ENCODE data around the gene BIN1.
"Not testable (repeated sequence)": the region's sequence is repeated elsewhere in the genome, so short reads cannot be mapped to it uniquely, and the experiment has no call there.

The BIN1 gene

DNA sequence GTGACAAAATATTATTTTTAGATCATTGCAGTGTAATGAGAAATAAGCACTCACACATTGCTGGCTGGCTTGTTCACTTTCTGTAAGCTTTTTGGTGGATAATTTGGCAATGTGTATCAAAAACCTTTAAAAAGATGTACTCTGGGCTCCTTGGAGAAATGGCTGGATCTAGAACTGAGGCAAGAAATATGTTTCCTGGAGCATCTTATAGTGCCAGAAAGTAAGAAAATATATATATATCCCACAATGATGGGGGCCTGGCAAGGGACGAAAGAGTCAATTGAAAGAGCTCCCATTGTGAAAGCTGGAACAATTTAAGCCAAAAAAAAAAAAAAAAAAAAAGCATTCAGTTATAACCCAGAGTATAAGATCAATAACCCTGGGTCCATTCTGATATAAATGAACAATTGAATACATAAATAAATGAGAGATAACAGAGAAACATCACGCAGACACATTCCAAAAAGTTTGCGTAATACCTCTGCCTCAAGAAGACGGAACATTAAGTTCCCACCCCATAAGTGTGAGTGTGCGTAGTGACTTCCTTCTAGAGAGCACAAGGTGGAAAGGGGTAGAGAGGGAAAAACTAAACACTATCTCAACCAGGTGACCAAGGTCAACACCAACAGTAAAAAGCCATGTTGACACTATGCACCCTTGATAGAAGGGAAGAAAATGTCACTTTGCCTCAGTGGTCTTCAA, 77.5 kb downstream of the BIN1 start:
- no peak for DNase-seq (ENCODE audit: low read depth in 1 of 2, low spot score in 1 of 2)

DNA sequence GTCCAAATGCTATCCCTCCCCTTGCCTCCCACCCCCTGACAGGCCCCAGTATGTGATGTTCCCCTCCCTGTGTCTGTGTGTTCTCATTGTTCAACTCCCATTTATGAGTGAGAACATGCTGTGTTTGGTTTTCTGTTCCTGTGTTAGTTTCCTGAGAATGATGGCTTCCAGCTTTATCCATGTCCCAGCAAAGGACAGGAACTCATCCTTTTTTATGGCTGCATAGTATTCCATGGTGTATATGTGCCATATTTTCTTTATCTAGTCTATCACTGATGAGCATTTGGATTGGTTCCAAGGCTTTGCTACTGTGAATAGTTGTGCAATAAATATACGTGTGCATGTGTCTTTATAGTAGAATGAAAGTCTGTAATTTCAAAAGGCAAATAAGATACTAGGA, 78.2 kb downstream of the BIN1 start:
- not testable (repeated sequence) for DNase-seq (ENCODE audit: low read depth in 1 of 2, low spot score in 1 of 2)

DNA sequence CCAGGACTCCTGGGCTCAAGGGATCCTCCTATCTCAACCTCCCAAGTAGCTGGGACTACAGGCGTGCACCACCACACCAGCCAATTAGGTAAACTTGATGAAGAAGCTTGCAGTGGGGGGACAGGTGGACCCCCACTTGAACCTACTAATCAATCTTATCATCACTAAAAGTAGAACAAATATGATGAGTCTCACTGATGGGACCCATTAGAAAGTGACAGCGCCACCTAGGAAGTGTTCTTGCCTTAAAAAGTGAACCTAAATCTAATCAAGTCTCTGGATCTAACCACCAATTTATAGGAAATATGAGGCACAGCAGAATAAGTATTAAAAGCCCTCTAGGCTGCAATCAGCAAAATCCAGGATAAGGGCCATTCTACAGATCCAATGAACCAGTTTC, 79.2 kb downstream of the BIN1 start:
- DNase-seq (ENCODE audit: low read depth in 1 of 2, low spot score in 1 of 2), result no peak

DNA sequence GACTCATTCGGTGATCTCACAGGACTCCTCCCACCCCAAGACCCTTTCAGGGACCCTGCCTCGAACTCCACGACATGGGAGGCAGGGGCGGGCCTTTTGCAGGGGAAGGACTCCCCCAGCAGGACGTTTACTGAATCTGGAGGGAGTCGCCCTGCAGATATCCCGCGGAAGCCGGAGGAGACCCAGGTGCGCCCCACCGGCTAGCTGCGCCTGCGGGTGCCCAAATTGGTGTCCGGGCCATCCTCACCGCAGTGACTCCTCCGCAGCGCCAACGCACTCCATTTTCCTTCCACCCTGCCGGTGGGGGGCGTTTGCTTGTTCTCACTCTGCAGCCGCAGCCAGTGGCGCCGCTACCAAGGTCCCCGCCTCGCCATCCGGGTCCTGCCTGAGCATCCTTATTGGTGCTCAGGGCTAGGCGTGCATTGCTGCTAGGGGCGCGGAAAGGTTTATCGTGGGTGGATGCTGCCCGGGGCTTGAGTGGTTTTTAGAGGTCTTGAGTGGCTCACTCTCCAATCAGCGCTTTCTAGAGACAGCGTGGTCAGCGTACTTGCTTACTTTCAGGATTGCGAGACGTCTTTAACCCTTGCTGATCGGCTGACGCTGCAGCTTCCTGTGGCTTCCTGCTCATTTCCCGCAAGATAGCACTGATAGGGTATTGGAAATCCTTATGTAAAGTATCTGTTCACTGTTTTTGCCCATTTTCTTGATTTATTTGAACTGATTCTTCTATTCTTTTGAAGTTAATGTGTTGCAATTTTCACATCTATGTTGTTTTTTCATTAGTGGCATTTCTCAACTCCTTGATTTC, 81.4 kb downstream of the BIN1 start:
- peak; percentile 24 to 62 for DNase-seq (ENCODE audit: low read depth in 1 of 2, low spot score in 1 of 2)

DNA sequence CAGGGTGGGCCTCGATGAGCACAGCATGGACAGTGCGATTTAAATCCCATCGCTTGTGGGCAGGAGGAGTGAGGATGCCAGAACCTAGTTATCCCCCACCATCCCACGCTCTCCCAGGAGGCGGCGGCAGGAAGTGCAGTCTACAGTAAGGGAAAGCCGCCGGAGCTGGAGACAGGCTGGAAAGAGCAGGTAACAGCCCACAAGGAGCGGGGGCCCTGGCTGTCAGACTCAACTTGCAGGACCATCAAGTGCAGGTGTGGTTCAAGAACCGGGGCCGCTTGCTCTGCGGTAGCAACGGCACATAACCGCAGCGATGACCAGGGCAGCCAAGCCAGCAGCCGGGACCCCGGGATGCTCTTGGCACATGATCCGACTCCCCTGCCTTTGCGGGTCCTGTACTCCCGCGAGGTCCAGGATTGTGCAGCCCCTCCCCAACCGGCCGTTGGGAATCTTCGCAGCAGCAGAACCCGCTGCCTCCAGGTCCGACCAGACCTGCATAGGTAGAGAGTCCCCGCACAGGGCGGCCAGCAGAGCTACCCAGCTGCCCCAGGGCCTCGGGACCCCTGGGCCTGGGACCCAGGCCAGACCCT, 82.1 kb downstream of the BIN1 start:
- DNase-seq (ENCODE audit: low read depth in 1 of 2, low spot score in 1 of 2), result no peak

DNA sequence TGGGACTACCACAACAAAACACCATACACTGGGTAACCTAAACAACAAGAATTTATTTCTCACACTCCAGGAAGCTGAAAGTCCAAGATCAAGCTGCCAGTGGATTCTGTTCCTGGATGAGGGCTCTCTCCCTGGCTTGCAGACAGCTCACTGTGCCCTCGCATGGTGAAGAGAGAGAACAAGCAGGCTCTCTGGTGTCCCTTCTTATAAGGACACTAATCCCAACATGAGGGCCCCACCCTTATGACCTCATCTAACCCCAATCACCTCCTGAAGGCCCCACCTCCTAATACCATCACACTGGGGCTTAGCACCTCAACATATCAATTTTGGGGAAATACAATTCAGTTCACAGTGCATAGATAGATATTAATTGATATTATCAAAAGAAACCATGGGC, 83.5 kb downstream of the BIN1 start:
- no peak for DNase-seq (ENCODE audit: low read depth in 1 of 2, low spot score in 1 of 2)

DNA sequence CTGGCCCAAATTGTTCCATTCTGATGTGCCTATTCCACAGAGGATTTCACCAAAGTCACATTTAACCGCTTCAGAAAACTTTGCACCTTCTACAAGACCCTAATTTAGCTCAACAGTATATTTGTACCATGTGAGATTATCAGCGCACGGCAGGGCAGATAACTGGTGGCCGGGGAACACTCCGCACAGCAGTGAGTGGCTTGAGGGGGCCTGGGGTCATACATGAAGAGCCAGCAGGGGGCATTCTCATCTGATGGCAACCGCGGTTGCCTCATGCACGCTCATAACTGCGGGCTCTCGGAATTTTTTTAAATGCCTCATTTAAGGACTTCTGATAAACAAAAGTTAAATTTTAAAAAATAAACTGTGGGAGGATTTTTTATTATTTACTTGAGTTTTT, 84.1 kb downstream of the BIN1 start:
- DNase-seq (ENCODE audit: low read depth in 1 of 2, low spot score in 1 of 2), result no peak

DNA sequence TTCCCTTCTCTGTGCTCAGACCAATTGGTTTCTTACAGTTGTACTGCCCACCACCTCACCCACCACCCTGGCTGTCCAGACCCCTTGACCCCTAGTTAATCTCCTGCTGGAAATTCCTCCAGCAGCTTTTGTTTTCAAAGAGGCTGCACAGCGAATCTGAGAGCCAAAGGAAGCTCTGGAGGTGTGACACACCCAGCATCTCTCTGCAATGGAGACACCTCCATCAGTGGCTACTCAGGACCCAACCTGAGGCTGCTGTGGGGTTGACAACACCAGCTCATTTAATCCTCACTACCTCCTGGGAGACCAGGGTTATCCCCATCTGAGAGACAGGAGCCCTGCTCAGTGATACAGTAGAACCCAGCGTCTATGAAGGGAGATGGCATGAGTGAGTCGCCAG, 86.4 kb downstream of the BIN1 start:
- DNase-seq (ENCODE audit: low read depth in 1 of 2, low spot score in 1 of 2), result no peak

DNA sequence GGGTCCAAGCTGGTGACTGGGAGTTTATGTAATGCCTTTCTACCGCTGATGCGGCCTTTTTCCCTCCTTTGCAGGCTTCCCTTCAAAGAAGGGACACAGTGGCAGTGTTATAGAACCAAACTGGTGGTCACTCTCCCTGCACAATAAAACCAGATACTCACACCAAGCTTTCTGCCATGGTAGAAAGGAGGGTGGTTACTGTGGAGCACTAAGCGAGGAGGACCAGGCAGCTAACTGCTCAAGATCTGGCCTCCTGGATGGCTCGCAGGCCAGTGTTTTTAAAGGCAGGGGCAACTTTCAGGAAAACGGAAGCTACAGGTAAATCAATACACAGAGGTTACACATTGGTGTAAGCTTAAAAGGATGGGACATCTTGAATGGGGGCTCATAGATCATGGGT, 89.4 kb downstream of the BIN1 start:
- no peak for DNase-seq (ENCODE audit: low read depth in 1 of 2, low spot score in 1 of 2)

DNA sequence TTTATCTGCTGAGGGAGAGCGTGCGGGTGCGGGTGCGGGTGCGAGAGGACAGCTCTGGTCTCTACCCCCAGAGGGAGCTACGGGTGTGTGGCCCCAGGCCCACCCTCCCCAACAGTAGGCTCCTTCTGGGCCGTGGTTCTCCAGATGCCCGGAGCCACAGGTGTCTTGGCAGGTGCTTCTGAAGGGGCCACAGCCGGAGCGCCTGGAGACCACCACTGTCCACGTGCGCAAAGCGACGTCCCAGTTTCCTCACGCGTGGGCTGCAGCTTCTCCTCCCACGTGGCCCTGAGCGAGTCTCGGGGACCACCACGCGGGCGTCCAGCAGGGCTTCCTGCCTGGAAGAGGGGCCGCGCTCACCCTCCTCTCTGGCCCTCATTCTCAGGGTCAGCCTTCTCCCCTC, 90.6 kb downstream of the BIN1 start:
- no peak for DNase-seq (ENCODE audit: low read depth in 1 of 2, low spot score in 1 of 2)

DNA sequence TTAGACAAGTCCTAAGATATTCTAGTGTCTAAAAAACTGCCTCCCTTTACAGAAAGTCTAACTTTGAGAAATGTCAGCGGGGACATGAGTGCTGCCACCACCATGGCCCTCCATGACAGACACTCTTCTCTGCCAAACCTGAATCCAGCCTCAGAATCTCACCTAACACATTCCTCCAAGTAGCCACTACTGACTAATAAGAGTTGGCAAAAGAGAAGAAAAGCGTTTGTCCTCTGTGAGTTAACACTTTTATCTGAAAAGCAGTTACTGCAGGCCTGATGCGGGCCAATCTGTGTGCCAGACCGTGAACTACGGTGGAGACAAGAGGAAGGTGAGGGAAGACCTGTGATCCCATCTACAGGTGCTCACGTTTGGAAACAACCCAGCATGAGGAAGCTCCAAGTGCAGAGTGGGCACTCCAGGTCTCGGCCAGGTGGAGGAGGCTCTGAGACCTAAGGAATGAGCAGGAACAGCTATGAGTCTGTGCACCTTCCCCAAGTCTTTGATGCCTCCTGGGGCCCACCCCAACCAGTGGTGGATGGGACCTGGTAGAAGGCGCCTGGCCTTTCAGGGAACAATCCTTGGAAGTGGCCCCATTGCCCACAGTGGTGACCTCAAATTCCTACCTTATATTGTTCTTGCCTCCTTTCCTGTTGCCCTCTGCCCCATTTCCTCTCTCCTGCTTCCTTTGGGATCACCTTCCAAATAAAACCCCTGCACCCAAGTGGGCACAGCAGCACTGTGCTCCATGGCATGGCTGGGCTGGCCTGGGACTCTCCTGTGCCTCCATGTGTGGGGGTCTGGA, 91.6 kb downstream of the BIN1 start:
- no peak for DNase-seq (ENCODE audit: low read depth in 1 of 2, low spot score in 1 of 2)

DNA sequence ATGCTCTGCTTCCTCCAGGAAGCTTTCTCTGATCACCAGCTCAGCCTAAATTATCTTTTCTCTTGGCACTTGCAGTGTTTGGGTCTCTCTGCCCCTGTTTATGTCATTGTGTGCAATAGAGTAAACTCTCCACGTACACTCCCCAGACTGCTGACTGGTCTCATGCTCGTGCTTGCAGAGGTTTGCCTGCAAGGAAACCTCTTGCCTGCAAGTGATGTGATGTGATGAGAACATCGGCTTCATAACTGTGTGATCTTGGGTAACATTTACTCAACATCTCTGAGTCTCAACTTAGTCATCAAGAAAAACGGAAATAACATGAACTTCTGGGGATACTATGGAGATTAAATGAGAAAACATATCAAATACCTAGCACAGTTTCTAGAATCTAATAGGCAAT, 92.3 kb downstream of the BIN1 start:
- DNase-seq (ENCODE audit: low read depth in 1 of 2, low spot score in 1 of 2), result no peak

DNA sequence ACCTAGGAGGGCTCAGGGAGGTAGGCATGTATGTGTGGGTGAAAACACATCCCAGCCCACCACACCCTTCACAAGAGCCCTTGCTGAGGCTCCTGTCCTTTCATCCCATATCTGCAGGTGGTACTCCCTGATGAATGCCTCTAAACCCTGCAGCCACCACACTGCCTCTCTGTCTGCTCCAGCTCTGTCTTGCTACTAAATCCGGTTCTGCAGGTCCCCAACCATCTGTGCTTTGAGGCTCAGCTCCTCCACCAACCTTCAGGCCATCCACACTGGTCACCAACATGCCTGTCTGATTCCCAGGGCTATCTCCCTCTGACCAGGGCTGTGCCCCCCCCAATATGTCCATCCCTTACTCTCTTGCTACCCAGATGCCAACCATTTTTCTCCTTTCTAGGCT, 92.7 kb downstream of the BIN1 start:
- DNase-seq (ENCODE audit: low read depth in 1 of 2, low spot score in 1 of 2), result no peak

DNA sequence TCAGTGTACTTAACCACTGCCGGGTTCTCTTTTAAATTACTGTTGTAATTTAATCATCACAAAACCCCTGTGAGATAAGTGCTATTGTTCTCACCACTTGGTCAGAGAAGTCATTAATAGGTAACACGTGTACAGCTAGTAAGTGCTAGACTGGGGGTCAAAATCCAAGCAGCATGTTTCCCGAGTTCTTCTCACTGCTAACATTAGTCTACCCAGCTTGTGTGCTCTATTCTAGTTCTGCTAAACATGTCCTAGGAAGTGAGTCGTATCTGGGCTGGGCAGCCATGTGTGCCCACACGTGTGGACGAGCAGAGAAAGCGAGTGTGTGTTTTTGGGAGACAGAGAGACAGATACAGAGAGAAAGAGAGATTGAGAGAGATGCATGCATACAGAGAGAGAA, 94.1 kb downstream of the BIN1 start:
- no peak for DNase-seq (ENCODE audit: low read depth in 1 of 2, low spot score in 1 of 2)

DNA sequence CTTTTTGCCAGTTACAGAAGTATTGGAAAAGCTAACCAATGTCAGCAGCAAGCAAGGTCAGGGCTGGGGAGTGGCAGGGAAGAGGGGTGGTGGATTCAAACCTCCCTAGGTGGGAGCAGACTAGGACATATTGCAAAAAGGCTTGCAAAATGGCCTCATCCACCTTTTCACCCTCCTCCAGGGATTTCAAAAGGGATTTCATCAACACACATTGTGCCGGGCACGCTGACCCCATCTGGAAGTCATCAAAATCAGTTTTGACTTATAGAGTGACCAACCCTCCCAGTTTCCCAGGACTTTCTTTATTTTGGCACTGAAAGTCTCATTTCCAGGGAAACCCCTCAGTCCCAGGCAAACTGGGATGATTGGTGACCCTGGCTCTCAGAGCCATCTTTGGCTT, 94.7 kb downstream of the BIN1 start:
- no peak for DNase-seq (ENCODE audit: low read depth in 1 of 2, low spot score in 1 of 2)

DNA sequence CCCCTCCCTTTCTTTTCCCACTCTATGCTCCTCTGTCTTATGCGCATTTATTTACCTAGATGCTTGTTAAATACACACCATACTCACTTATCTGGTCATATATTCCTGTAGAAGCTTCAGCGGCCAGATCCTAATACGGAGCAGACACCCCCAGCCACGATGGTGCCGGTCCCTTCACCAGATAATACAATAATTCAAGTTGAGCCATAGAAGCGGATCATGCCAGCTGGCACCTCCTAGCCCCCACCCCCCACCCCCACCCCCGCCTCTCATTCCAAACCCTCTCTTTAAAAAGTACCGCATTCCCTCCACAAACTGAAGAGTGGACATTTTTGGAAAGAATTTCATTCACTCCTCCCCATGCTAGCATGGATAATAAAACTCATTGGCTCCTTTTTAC, 95.2 kb downstream of the BIN1 start:
- no peak for DNase-seq (ENCODE audit: low read depth in 1 of 2, low spot score in 1 of 2)

DNA sequence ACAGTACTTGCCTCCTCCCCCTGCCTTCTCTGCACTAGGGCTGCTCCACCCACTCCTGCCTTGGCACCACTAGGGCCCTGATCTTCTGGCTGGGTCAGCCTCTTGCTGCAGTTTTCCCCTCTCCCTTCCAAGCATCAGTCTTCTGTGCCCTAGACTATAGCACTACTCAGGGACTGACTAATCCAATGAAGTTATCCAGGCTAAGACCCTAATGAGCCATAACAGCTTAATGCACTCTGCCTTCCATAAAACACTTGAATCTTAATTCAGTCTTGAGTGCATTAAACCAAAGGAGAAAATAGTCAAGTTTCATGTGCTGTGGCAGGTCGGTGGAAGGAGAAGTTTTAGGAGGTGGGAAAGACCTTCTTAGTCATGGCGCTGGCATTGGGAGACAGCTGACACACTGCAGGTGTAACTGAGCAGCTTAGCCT, 95.7 kb downstream of the BIN1 start:
- DNase-seq (ENCODE audit: low read depth in 1 of 2, low spot score in 1 of 2), result no peak

DNA sequence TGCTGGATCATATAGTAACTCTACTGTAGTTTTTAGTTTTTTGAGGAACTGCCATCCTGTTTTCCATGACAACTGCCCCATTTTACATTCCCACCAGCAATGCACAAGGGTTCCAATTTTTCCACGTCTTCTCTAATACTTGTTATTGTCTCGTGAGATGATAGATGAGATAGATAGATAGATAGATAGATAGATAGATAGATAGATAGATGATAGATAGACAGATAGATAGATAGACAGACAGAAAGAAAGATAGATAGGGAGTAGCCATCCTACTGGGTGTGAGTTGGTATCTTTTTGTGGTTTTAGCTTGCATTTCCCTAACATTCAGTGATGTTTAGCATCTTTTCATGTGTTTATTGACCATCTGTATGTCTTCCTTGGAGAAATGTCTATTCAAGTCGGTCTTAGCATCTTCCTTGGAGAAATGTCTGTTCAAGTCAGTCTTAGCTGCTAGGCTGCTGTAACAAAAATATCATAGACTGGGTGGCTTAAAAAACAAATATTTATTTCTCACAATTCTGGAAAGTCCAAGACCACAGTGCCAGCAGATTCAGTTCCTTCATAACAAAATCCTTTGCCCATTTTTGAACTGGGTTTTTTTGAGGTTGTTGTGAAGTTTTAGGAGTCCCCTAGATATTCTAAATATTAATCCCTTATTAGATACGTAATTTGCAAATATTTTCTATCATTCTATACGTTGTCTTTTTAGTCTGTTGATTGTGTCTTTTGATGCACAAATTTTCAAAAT, 98.5 kb downstream of the BIN1 start:
- no peak for DNase-seq (ENCODE audit: low read depth in 1 of 2, low spot score in 1 of 2)

DNA sequence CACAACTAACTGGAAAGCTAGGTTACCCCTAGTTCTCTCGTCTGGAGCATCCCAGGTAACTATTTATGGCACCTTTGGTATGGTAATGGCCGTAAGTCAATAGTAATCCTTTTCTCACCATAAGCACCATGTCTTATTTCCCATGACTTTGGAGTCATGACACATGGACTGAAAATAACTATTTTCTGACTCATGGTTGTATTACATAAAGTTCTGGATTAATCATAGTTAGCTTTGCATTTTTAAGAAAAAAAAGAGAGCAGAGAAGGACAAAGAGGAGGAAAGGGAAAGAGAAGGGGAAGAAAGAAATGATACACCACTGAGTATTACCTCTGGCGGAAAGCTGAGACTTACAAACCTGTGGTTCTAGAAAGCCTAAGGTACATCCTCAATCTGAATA, 99.3 kb downstream of the BIN1 start:
- DNase-seq (ENCODE audit: low read depth in 1 of 2, low spot score in 1 of 2), result no peak

DNA sequence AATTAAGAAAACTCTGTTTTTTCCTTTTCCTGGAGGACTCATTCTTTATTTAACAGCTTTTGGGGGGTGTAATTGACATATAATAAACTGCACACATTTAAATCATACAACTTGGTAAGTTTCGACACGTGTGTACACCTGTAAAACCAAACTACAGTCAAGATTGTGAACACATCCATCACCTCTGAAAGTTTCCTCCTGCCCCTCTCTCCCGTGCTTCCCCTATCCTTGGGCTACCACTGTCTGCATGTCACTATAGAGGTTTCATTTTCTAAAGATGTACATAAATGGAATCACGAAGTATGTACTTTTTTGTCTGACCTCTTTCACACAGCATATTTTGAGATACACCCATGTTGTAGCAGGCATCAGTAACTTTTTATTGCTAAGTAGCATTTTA, 100.0 kb downstream of the BIN1 start:
- DNase-seq (ENCODE audit: low read depth in 1 of 2, low spot score in 1 of 2), result no peak

Measured in activated CD4-positive, alpha-beta T cell treated with anti-CD3 and anti-CD28 coated beads, Interleukin-2, amount 50 U/mL, for 24 hours (primary cell).